ENCODE measurements around the gene NEFH.

Gene NEFH

DNA sequence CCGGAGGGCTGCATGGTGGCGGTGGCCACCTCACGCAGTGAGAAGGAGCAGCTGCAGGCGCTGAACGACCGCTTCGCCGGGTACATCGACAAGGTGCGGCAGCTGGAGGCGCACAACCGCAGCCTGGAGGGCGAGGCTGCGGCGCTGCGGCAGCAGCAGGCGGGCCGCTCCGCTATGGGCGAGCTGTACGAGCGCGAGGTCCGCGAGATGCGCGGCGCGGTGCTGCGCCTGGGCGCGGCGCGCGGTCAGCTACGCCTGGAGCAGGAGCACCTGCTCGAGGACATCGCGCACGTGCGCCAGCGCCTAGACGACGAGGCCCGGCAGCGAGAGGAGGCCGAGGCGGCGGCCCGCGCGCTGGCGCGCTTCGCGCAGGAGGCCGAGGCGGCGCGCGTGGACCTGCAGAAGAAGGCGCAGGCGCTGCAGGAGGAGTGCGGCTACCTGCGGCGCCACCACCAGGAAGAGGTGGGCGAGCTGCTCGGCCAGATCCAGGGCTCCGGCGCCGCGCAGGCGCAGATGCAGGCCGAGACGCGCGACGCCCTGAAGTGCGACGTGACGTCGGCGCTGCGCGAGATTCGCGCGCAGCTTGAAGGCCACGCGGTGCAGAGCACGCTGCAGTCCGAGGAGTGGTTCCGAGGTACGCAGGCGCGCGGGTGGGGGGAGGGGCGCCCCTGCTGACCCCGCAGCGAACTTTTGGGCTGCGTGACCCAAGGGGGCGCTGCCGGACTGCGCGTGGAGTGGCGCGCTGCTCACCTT, 670 bp downstream of the NEFH start:
- no peaks in the 10 kb centered on the region for H3K36me3 ChIP-seq (ENCODE audit: insufficient read depth, low read length)
- no peaks in the 10 kb centered on the region for H3K27me3 ChIP-seq (ENCODE audit: insufficient read depth, low read length)
- no peaks in the 10 kb centered on the region for H3K79me2 ChIP-seq (ENCODE audit: insufficient read depth, low read length)
- no peak overlapping the region for H2AFZ ChIP-seq (ENCODE audit: low read length)
- H3K4me3 ChIP-seq (ENCODE audit: low read depth, low read length, poor library complexity, severe bottlenecking), result no peak overlapping the region
- H3K9ac ChIP-seq (ENCODE audit: low read length), result no peak overlapping the region
- H3K4me1 ChIP-seq (ENCODE audit: insufficient read depth, low read length, severe bottlenecking), result peaks cover 3% of the 10 kb centered on the region
- no peak overlapping the region for H3K27ac ChIP-seq (ENCODE audit: low read depth, low read length, poor library complexity, severe bottlenecking)
- no peaks in the 10 kb centered on the region for H3K9me2 ChIP-seq (ENCODE audit: low read depth, low read length)
- no peaks in the 10 kb centered on the region for H4K20me1 ChIP-seq (ENCODE audit: insufficient read depth, low read length)
- TF ChIP-seq CTCF (IDR thresholded peaks at IDR 0.05; ENCODE audit: low read length) (no peak), EZH2 (IDR thresholded peaks at IDR 0.05; ENCODE audit: borderline replicate concordance, low read length) (no peak)
- no peaks in the 10 kb centered on the region for H3F3A ChIP-seq (ENCODE audit: insufficient read depth, low read length)
- H3K4me2 ChIP-seq (ENCODE audit: low read length), result no peak overlapping the region
- no peaks in the 10 kb centered on the region for H3K9me3 ChIP-seq (ENCODE audit: low read length)

DNA sequence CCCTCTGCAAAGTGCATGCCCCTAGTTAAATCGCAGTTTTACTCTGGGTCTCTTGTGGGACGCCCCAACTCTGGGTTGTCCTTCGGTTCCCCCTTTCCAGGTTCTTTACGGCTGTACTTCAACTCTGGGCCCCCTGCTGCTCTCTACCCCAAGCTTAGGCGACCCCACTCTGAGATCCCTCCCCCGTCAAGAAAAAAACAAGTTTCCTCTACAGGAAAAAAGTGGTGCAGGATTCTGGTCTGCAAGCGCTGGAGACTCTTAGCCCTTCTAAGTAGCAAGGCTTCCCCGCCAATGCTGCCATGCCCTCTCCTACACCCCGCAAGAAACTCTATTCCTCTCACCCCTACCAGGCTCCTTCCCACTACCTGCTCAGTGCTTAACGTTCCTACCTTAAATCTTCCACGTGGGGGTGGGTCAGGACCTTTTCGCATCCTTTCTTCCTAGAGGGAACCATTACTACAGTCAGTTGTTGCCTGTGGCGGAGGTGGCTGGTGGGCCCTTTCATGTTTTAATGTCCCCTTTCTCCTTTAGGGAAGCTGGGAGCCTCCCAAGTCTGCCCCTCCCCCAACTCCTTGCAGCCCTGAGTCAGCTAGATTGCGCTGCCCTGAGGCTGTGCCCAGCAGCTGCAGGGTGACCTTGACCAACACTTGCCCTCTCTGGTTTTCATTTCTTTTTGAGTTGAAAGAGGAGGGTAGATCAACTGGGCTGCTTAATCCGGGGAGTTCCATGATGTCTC, 1.4 kb downstream of the NEFH start:
- H3K9me2 ChIP-seq (ENCODE audit: low read depth, low read length), result no peaks in the 10 kb centered on the region
- no peak overlapping the region for H3K27ac ChIP-seq (ENCODE audit: low read depth, low read length, poor library complexity, severe bottlenecking)
- TF ChIP-seq CTCF (IDR thresholded peaks at IDR 0.05; ENCODE audit: low read length) (no peak), EZH2 (IDR thresholded peaks at IDR 0.05; ENCODE audit: borderline replicate concordance, low read length) (no peak)
- no peaks in the 10 kb centered on the region for H3K36me3 ChIP-seq (ENCODE audit: insufficient read depth, low read length)
- no peak overlapping the region for H3K4me3 ChIP-seq (ENCODE audit: low read depth, low read length, poor library complexity, severe bottlenecking)
- H3K9ac ChIP-seq (ENCODE audit: low read length), result no peak overlapping the region
- no peaks in the 10 kb centered on the region for H3K79me2 ChIP-seq (ENCODE audit: insufficient read depth, low read length)
- H3K4me2 ChIP-seq (ENCODE audit: low read length), result no peak overlapping the region
- no peaks in the 10 kb centered on the region for H3K4me1 ChIP-seq (ENCODE audit: insufficient read depth, low read length, severe bottlenecking)
- no peaks in the 10 kb centered on the region for H3K27me3 ChIP-seq (ENCODE audit: insufficient read depth, low read length)
- no peaks in the 10 kb centered on the region for H3K9me3 ChIP-seq (ENCODE audit: low read length)
- no peak overlapping the region for H2AFZ ChIP-seq (ENCODE audit: low read length)
- no peaks in the 10 kb centered on the region for H4K20me1 ChIP-seq (ENCODE audit: insufficient read depth, low read length)
- H3F3A ChIP-seq (ENCODE audit: insufficient read depth, low read length), result no peaks in the 10 kb centered on the region

DNA sequence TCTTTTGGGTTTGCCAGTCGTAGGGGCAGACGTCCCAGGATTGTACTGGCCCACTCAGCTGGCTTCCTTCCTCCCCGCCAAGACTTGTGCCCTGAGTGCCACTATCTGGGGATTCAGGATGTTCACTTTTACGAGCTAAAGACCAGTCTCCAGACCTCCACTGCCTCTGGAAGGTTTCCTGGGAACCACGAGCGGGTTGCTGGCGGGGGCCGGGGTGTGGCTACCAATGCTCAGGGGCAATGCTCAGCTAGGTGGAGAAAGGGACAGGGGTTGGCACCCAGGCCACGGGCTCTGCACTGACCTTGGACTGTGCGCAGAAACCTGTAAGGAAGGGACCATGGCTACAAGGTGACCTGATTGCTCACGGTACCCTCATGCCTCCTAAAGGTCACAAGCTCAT, 2.2 kb downstream of the NEFH start:
- no peaks in the 10 kb centered on the region for H3K27me3 ChIP-seq (ENCODE audit: insufficient read depth, low read length)
- no peak overlapping the region for H3K4me3 ChIP-seq (ENCODE audit: low read depth, low read length, poor library complexity, severe bottlenecking)
- no peak overlapping the region for H3K9ac ChIP-seq (ENCODE audit: low read length)

More for the DNA sequence above, 2.2 kb downstream of the NEFH start:
- Histone ChIP-seq H4K20me1 (ENCODE audit: insufficient read depth, low read length) (no peaks in the 10 kb centered on the region), H3K9me3 (ENCODE audit: low read length) (no peaks in the 10 kb centered on the region), H3K27ac (ENCODE audit: low read depth, low read length, poor library complexity, severe bottlenecking) (no peak overlapping the region), H3K4me2 (ENCODE audit: low read length) (no peak overlapping the region), H3K36me3 (ENCODE audit: insufficient read depth, low read length) (no peaks in the 10 kb centered on the region), H2AFZ (ENCODE audit: low read length) (no peak overlapping the region), H3K4me1 (ENCODE audit: insufficient read depth, low read length, severe bottlenecking) (no peaks in the 10 kb centered on the region), H3K9me2 (ENCODE audit: low read depth, low read length) (no peaks in the 10 kb centered on the region), H3F3A (ENCODE audit: insufficient read depth, low read length) (no peaks in the 10 kb centered on the region), H3K79me2 (ENCODE audit: insufficient read depth, low read length) (no peaks in the 10 kb centered on the region)
- TF ChIP-seq CTCF (IDR thresholded peaks at IDR 0.05; ENCODE audit: low read length) (no peak), EZH2 (IDR thresholded peaks at IDR 0.05; ENCODE audit: borderline replicate concordance, low read length) (no peak)

Measured in OCI-LY1 (cell line).